HEK293 (cell line): ENCODE results near the gene CDH24.
A peak's percentile ranks its signal among the peaks of the same experiment; 100 is the strongest.

Source experiments
- CTCF ChIA-PET: fragments of 350-600 bp; formaldehyde crosslinking; extraction: SDS; loops from one replicate; lab custom pipeline; 2021; ENCODE audit warnings: antibody characterized with exemption; lab: Yijun Ruan, JAX
- POLR2A ChIA-PET: fragments of 300-600 bp; formaldehyde crosslinking; extraction: SDS; loops from one replicate; lab custom pipeline; 2020; ENCODE audit warnings: antibody characterized with exemption, inconsistent platforms; lab: Yijun Ruan, JAX
- H3K27ac ChIP-seq: fragments of 200-500 bp; sonication (Bioruptor generic); 2 replicates; pipeline ENCODE4 v1.5.1; 2014; ENCODE audit warnings: low read depth, low read length, control low read depth, inconsistent platforms; ENCODE audit errors: extremely low read depth
- H3K36me3 ChIP-seq, 2 experiments: fragments of 200-500 bp in 1 of 2; sonication (Bioruptor generic) in 1 of 2; 1 replicate in 1 of 2; 2 replicates in 1 of 2; pipeline ENCODE4 v1.5.1; 2014 to 2017; ENCODE audit warnings: inconsistent platforms in 2 of 2, low read length in 2 of 2; ENCODE audit not compliant: control insufficient read depth in 2 of 2, insufficient read depth in 1 of 2
- H3K4me1 ChIP-seq: fragments of 200-500 bp; sonication (Bioruptor generic); 2 replicates; pipeline ENCODE4 v1.5.1; 2014; ENCODE audit warnings: mild to moderate bottlenecking, low read length, inconsistent platforms; ENCODE audit not compliant: control insufficient read depth, insufficient read depth
- H3K4me3 ChIP-seq: 2 replicates; pipeline ENCODE4 v1.5.1; 2011; ENCODE audit warnings: low read depth, mild to moderate bottlenecking, control low read depth, low read length, moderate library complexity
- H3K9me3 ChIP-seq: fragments of 200-500 bp; sonication (Bioruptor generic); 2 replicates; pipeline ENCODE4 v1.5.1; 2014; ENCODE audit warnings: low read depth, low read length, inconsistent platforms; ENCODE audit not compliant: control insufficient read depth, insufficient read depth
- EGR2 ChIP-seq: fragments of 450-650 bp; formaldehyde crosslinking; IDR thresholded peaks from 2 replicates; pipeline ENCODE4 v1.5.1; 2016; ENCODE audit warnings: low read depth, missing biosample characterization, missing genetic modification characterization
- GFI1B ChIP-seq: fragments of 450-650 bp; formaldehyde crosslinking; IDR thresholded peaks from 2 replicates; pipeline ENCODE4 v1.5.1; 2016; ENCODE audit warnings: missing biosample characterization, missing genetic modification characterization
- GLIS2 ChIP-seq: fragments of 450-650 bp; formaldehyde crosslinking; IDR thresholded peaks from 2 replicates; pipeline ENCODE4 v1.5.1; 2016; ENCODE audit warnings: missing biosample characterization, missing genetic modification characterization
- KLF16 ChIP-seq: fragments of 450-650 bp; formaldehyde crosslinking; IDR thresholded peaks from 2 replicates; pipeline ENCODE4 v1.5.1; 2017; ENCODE audit warnings: missing biosample characterization, missing genetic modification characterization
- KLF9 ChIP-seq: fragments of 450-650 bp; formaldehyde crosslinking; IDR thresholded peaks from 2 replicates; pipeline ENCODE4 v1.5.1; 2016; ENCODE audit warnings: missing biosample characterization, missing genetic modification characterization, low read depth
- MEIS1 ChIP-seq: sonication (generic); formaldehyde crosslinking; IDR thresholded peaks from 2 replicates; pipeline ENCODE4 v1.8.1; 2022; ENCODE audit warnings: missing genetic modification reagents, mild to moderate bottlenecking, borderline replicate concordance
- SCRT1 ChIP-seq: fragments of 450-650 bp; formaldehyde crosslinking; IDR thresholded peaks from 2 replicates; pipeline ENCODE4 v1.5.1; 2016; ENCODE audit warnings: missing biosample characterization, missing genetic modification characterization, borderline replicate concordance
- ZBTB20 ChIP-seq: fragments of 450-650 bp; formaldehyde crosslinking; IDR thresholded peaks from 2 replicates; pipeline ENCODE4 v1.5.1; 2016; ENCODE audit warnings: missing biosample characterization, missing genetic modification characterization
- ZBTB48 ChIP-seq: fragments of 450-650 bp; formaldehyde crosslinking; IDR thresholded peaks from 2 replicates; pipeline ENCODE4 v1.5.1; 2016; ENCODE audit warnings: missing biosample characterization, missing genetic modification characterization
- ZIC2 ChIP-seq: fragments of 450-650 bp; formaldehyde crosslinking; IDR thresholded peaks from 2 replicates; pipeline ENCODE4 v1.5.1; 2016; ENCODE audit warnings: missing biosample characterization, missing genetic modification characterization
- ZNF114 ChIP-seq: fragments of 450-650 bp; formaldehyde crosslinking; IDR thresholded peaks from 2 replicates; pipeline ENCODE4 v1.5.0; 2017; ENCODE audit warnings: missing biosample characterization, missing genetic modification characterization
- ZNF140 ChIP-seq: fragments of 450-650 bp; formaldehyde crosslinking; IDR thresholded peaks from 2 replicates; pipeline ENCODE4 v1.5.1; 2016; ENCODE audit warnings: missing biosample characterization, missing genetic modification characterization
- ZNF146 ChIP-seq: fragments of 450-650 bp; formaldehyde crosslinking; IDR thresholded peaks from 2 replicates; pipeline ENCODE4 v1.5.1; 2016; ENCODE audit warnings: missing biosample characterization, missing genetic modification characterization
- ZNF202 ChIP-seq: fragments of 450-650 bp; formaldehyde crosslinking; IDR thresholded peaks from 2 replicates; pipeline ENCODE4 v1.5.1; 2016; ENCODE audit warnings: missing biosample characterization, missing genetic modification characterization, borderline replicate concordance
- ZNF214 ChIP-seq: fragments of 450-650 bp; formaldehyde crosslinking; IDR thresholded peaks from 2 replicates; pipeline ENCODE4 v1.5.1; 2017; ENCODE audit warnings: missing biosample characterization, mild to moderate bottlenecking, missing genetic modification characterization, borderline replicate concordance
- ZNF24 ChIP-seq: fragments of 450-650 bp; formaldehyde crosslinking; IDR thresholded peaks from 2 replicates; pipeline ENCODE4 v1.5.1; 2016; ENCODE audit warnings: missing biosample characterization, missing genetic modification characterization
- ZNF335 ChIP-seq: fragments of 450-650 bp; formaldehyde crosslinking; conservative IDR thresholded peaks from 2 replicates; pipeline ENCODE4 v1.5.1; 2016; ENCODE audit warnings: missing biosample characterization, missing genetic modification characterization
- ZNF423 ChIP-seq: fragments of 450-650 bp; formaldehyde crosslinking; IDR thresholded peaks from 2 replicates; pipeline ENCODE4 v1.5.1; 2016; ENCODE audit warnings: missing biosample characterization, missing genetic modification characterization
- ZNF473 ChIP-seq: fragments of 450-650 bp; formaldehyde crosslinking; IDR thresholded peaks from 2 replicates; pipeline ENCODE4 v1.5.1; 2017; ENCODE audit warnings: missing biosample characterization, missing genetic modification characterization
- ZNF48 ChIP-seq: fragments of 450-650 bp; formaldehyde crosslinking; IDR thresholded peaks from 2 replicates; pipeline ENCODE4 v1.5.1; 2016; ENCODE audit warnings: missing biosample characterization, missing genetic modification characterization
- ZNF501 ChIP-seq: fragments of 450-650 bp; formaldehyde crosslinking; IDR thresholded peaks from 2 replicates; pipeline ENCODE4 v1.5.1; 2016; ENCODE audit warnings: missing biosample characterization, missing genetic modification characterization
- ZNF514 ChIP-seq: fragments of 450-650 bp; formaldehyde crosslinking; IDR thresholded peaks from 2 replicates; pipeline ENCODE4 v1.5.1; 2016; ENCODE audit warnings: missing biosample characterization, missing genetic modification characterization
- ZNF610 ChIP-seq: fragments of 450-650 bp; formaldehyde crosslinking; IDR thresholded peaks from 2 replicates; pipeline ENCODE4 v1.5.1; 2016; ENCODE audit warnings: missing biosample characterization, missing genetic modification characterization, borderline replicate concordance
- ZNF624 ChIP-seq: fragments of 450-650 bp; formaldehyde crosslinking; IDR thresholded peaks from 2 replicates; pipeline ENCODE4 v1.5.1; 2017; ENCODE audit warnings: missing biosample characterization, missing genetic modification characterization
- ZNF639 ChIP-seq: fragments of 450-650 bp; formaldehyde crosslinking; IDR thresholded peaks from 2 replicates; pipeline ENCODE4 v1.5.1; 2016; ENCODE audit warnings: missing biosample characterization, missing genetic modification characterization
- ZNF658 ChIP-seq: fragments of 450-650 bp; formaldehyde crosslinking; IDR thresholded peaks from 2 replicates; pipeline ENCODE4; 2016; ENCODE audit warnings: missing biosample characterization, missing genetic modification characterization
- ZNF677 ChIP-seq: fragments of 450-650 bp; IDR thresholded peaks from 2 replicates; pipeline ENCODE4 v1.5.0; 2018; ENCODE audit warnings: missing biosample characterization, mild to moderate bottlenecking, missing genetic modification characterization, moderate library complexity
- ZNF707 ChIP-seq: fragments of 450-650 bp; formaldehyde crosslinking; IDR thresholded peaks from 2 replicates; pipeline ENCODE4 v1.5.1; 2016; ENCODE audit warnings: missing biosample characterization, missing genetic modification characterization
- ZNF792 ChIP-seq: fragments of 450-650 bp; formaldehyde crosslinking; IDR thresholded peaks from 2 replicates; pipeline ENCODE4 v1.5.1; 2016; ENCODE audit warnings: missing biosample characterization, missing genetic modification characterization
- ZSCAN30 ChIP-seq: fragments of 450-650 bp; IDR thresholded peaks from 2 replicates; pipeline ENCODE4 v1.5.1; 2018; ENCODE audit warnings: missing biosample characterization, mild to moderate bottlenecking, missing genetic modification characterization, moderate library complexity
- TF ChIP-seq, protein P1 (sequence below): fragments of 450-650 bp; formaldehyde crosslinking; IDR thresholded peaks from 2 replicates; pipeline ENCODE4 v1.5.1; 2016; ENCODE audit warnings: missing biosample characterization, missing genetic modification characterization
- TF ChIP-seq, protein P2 (sequence below): fragments of 450-650 bp; formaldehyde crosslinking; IDR thresholded peaks from 2 replicates; pipeline ENCODE4 v1.5.1; 2016; ENCODE audit warnings: missing biosample characterization, missing genetic modification characterization, low read depth
- TF ChIP-seq, protein P3 (sequence below): fragments of 450-650 bp; formaldehyde crosslinking; IDR thresholded peaks from 2 replicates; pipeline ENCODE4 v1.5.1; 2016; ENCODE audit warnings: missing biosample characterization, missing genetic modification characterization

CDH24 gene

DNA sequence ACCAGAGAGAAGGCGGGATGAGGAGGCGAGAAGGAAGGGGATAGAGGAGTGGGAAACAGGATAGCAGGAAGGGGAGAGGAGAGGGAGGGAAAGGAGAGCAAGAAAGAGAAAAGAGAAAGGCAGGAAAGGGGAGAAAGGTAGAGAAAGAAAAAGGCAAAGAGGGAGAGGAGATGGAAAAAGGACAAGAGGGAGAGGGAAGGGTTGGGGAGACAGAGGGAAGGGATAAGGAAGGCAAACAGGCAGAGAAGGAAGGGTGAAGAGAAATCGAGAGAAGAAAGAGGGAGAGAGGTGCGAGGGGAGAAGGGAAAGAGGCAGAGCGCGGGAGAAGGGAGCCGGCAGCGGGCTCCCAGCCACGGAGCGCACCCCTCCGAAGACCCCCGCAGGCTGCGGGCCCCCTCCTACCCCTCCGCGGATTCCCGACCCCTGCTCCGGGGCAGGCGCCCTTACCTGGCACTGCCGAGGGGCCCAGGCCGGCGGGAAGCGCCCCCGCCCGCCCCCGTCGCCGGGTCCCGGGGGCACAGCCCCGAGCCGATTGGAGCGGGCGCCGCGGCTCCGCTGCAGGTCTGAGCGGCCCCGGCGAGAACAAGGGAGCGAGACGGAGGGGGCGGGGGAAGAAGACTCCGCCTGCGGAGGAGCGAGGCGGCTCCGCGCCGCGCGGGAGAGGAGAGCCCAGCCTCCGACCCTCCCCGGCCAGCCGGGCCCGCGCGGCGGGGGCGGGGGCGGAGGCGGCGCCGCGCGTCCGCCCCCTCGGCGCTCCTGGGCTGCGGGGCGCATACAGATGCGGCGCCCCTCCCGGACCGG is at the start of gene CDH24:
Gene CDH24, minus strand, starts transcription at position 565 of the 801 bp plus-strand sequence. CDS start 1,787 bp downstream, outside the sequence.
- POLR2A ChIA-PET = interaction anchor here (0.7 to 2.9 kb wide), 22 partner anchors 9 to 137 kb away, joined by 3 to 33 read pairs (median 8); partner anchors contain the start of genes ACIN1, AJUBA, C14orf119 and HAUS4
- Histone ChIP-seq H3K27ac (peak within 1 kb of the TSS; percentile 73), H3K9me3 (no peaks in the 10 kb centered on the region), H3K36me3 (peaks cover 26 to 64% of the 10 kb centered on the region in 2 experiments), H3K4me1 (peaks cover 4% of the 10 kb centered on the region; the same call in 1 of the 2 replicates), H3K4me3 (peak within 1 kb of the TSS; percentile 65)
- CTCF ChIA-PET = interaction anchor here (0.5 to 16.2 kb wide), 31 partner anchors 8 to 734 kb away, joined by 3 to 469 read pairs (median 5); partner anchors contain the start of genes AJUBA, CIROP and HAUS4
- TF ChIP-seq ZNF423 (no peak), ZNF48 (tag by site-specific recombination) (no peak), ZNF501 (tag by site-specific recombination) (no peak), ZNF202 (no peak), ZNF146 (0 out of 2 replicates have a peak, but pooled peaks have one; percentile 25), ZIC2 (no peak), ZNF610 (tag by site-specific recombination) (no peak), ZBTB20 (tag by site-specific recombination) (peak; percentile 28), ZNF140 (tag by site-specific recombination) (no peak), ZBTB48 (peak; percentile 74; the same call in 1 of the 2 replicates), ZNF639 (tag by site-specific recombination) (peak; percentile 79; the same call in 1 of the 2 replicates), ZNF114 (tag by site-specific recombination) (no peak), ZNF473 (tag by site-specific recombination) (no peak), MEIS1 (CRISPR knock-in tag) (no peak), ZNF677 (tag by site-specific recombination) (no peak), EGR2 (tag by site-specific recombination) (peak; percentile 48), GLIS2 (no peak), ZNF214 (tag by site-specific recombination) (no peak), ZSCAN30 (tag by site-specific recombination) (no peak), ZNF335 (peak; percentile 39; the same call in 1 of the 2 replicates), ZNF707 (tag by site-specific recombination) (no peak), SCRT1 (tag by site-specific recombination) (no peak), GFI1B (tag by site-specific recombination) (no peak), ZNF792 (tag by site-specific recombination) (no peak), ZNF624 (tag by site-specific recombination) (no peak), ZNF514 (tag by site-specific recombination) (no peak), ZNF24 (tag by site-specific recombination) (no peak), KLF16 (no peak), KLF9 (tag by site-specific recombination) (no peak; the same call in 1 of the 2 replicates), ZNF658 (no peak)
- TF ChIP-seq, protein P1, sequence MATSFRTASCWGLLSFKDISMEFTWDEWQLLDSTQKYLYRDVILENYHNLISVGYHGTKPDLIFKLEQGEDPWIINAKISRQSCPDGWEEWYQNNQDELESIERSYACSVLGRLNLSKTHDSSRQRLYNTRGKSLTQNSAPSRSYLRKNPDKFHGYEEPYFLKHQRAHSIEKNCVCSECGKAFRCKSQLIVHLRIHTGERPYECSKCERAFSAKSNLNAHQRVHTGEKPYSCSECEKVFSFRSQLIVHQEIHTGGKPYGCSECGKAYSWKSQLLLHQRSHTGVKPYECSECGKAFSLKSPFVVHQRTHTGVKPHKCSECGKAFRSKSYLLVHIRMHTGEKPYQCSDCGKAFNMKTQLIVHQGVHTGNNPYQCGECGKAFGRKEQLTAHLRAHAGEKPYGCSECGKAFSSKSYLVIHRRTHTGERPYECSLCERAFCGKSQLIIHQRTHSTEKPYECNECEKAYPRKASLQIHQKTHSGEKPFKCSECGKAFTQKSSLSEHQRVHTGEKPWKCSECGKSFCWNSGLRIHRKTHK (tag by site-specific recombination) = no peak
- TF ChIP-seq, protein P2, sequence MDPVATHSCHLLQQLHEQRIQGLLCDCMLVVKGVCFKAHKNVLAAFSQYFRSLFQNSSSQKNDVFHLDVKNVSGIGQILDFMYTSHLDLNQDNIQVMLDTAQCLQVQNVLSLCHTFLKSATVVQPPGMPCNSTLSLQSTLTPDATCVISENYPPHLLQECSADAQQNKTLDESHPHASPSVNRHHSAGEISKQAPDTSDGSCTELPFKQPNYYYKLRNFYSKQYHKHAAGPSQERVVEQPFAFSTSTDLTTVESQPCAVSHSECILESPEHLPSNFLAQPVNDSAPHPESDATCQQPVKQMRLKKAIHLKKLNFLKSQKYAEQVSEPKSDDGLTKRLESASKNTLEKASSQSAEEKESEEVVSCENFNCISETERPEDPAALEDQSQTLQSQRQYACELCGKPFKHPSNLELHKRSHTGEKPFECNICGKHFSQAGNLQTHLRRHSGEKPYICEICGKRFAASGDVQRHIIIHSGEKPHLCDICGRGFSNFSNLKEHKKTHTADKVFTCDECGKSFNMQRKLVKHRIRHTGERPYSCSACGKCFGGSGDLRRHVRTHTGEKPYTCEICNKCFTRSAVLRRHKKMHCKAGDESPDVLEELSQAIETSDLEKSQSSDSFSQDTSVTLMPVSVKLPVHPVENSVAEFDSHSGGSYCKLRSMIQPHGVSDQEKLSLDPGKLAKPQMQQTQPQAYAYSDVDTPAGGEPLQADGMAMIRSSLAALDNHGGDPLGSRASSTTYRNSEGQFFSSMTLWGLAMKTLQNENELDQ (tag by site-specific recombination) = no peak
- TF ChIP-seq, protein P3, sequence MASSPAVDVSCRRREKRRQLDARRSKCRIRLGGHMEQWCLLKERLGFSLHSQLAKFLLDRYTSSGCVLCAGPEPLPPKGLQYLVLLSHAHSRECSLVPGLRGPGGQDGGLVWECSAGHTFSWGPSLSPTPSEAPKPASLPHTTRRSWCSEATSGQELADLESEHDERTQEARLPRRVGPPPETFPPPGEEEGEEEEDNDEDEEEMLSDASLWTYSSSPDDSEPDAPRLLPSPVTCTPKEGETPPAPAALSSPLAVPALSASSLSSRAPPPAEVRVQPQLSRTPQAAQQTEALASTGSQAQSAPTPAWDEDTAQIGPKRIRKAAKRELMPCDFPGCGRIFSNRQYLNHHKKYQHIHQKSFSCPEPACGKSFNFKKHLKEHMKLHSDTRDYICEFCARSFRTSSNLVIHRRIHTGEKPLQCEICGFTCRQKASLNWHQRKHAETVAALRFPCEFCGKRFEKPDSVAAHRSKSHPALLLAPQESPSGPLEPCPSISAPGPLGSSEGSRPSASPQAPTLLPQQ (tag by site-specific recombination) = peak; percentile 10; the same call in 1 of the 2 replicates
